HG02852 (cell line): ENCODE results near the gene SLC1A2.

Experiments used
- ATAC-seq: cut with Tn5 transposase; IDR thresholded peaks from one replicate; pipeline ENCODE4 v1.9.1; 2021; ENCODE audit warnings: mild to moderate bottlenecking, moderate library complexity; ENCODE audit not compliant: unreplicated experiment

The SLC1A2 gene

DNA sequence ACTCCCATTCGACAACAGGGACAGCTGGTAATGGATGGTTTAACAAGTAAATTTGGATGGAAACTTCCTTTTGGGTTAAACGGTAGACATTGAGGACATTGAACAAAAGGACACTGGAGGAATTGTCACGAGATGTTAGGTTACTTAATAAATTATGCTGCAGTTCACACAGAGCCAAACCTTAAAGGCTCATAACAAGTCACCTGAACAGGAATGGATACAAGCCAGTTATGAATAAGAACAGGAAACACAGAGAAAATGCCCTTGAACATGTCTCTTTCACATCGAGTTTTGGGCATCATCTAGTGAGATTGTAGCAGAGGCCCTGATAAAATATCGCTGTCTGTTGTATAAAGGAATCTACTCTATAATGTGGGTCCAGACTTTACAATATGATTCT lies 214.7 kb downstream of the SLC1A2 start:
- ATAC-seq, result no peak
